SKM-1 (cell line): ENCODE data around the gene CACNA1E.
"Not testable (repeated sequence)": the region's sequence is repeated elsewhere in the genome, so short reads cannot be mapped to it uniquely, and the experiment has no call there.

Experiments used
- DNase-seq: peaks from one replicate; lab custom pipeline; 2025; ENCODE audit not compliant: unreplicated experiment; lab: John Stamatoyannopoulos, UW

The CACNA1E gene

GRCh38 chr1:181801617-181802016, 318.3 kb downstream of the CACNA1E start:
- DNase-seq = no peak

GRCh38 chr1:181802466-181802865, 319.1 kb downstream of the CACNA1E start:
- no peak for DNase-seq

- no peak for DNase-seq
Observed at GRCh38 chr1:181803421-181803820, 320.1 kb downstream of the CACNA1E start.

DNA sequence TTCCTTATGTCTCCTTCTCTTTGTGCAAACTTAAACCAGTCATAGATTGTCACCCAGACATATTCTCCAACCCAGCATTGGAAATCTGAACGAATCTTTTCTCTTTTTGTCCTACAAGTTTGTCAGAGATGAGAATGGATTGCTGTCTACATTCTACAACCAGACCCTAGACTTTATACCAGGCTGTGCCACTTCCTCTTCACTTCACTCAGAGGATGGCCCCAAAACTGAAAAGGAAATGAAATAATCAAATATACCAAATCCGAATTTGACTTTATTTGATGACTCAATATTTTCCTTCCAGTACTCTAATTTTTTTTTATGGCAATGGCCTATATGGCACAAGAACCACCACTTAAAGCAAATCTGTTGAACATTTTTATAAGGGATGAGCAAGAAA, 321.7 kb downstream of the CACNA1E start:
- no peak for DNase-seq

- no peak for DNase-seq
Observed at GRCh38 chr1:181806746-181807145, 323.4 kb downstream of the CACNA1E start.

DNA sequence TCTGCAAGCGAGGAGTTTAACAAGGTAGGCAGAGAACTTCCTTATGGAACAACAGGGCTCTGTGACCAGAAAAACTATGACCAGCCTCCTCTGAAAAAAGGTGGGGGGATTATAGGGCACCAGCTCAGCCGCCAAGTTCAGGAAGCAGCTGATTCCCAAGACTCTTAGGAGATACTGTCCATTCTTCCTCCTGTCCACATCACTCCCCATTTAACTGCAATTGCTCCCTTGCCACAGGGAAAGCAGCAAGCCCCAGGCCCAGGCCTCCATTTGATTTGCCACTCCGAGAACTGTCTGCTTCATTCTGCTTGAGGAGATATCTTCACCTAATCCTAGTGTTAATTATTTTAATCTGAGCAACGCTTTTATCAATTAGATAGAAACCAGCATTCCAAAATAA, 323.9 kb downstream of the CACNA1E start:
- no peak for DNase-seq

DNA sequence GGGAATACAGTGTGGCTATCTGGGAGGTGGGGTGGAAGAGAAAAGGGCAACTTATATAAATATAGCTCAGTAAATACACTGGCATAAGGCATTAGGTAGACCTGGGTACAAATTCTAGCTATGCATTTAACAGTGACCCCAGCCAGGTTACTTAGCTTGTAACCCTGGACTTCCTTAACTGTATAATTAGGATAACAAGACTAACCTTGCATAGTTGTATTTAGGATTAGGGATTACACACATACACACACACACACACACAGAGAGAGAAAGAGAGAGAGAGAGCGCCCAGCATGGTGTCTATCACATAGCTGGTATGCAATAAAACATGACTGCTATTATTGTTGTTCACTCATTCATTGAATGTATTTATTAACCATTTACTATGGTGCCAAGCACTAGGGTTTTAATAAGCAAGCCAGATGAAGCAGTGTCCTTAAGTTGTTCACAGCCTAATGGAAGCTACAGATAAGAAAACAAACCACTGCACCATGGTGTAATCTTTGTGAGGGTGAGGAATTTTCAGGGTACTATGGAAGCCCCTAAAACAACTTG, 326.8 kb downstream of the CACNA1E start:
- DNase-seq = no peak

DNA sequence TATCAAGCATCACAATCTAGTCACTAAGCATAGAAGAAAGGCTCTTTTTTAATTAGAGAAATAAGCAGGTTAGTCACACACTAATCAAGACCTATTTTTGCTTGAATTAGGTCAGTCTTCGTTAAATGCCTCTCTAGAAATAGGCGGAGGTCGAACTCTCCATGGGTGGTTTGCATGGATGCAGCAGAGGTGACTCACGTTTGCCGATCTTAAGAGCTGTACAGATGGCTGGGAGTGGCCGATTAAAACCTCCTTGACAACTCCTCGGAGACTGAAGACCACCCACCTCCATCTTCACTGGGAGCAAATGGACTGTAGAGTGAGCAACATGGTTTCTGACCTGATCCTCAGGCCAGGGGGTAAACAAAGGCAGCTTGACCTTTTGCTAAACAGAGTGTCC, 328.9 kb downstream of the CACNA1E start:
- no peak for DNase-seq

- DNase-seq = no peak
Observed at GRCh38 chr1:181813266-181813665, 329.9 kb downstream of the CACNA1E start.

DNA sequence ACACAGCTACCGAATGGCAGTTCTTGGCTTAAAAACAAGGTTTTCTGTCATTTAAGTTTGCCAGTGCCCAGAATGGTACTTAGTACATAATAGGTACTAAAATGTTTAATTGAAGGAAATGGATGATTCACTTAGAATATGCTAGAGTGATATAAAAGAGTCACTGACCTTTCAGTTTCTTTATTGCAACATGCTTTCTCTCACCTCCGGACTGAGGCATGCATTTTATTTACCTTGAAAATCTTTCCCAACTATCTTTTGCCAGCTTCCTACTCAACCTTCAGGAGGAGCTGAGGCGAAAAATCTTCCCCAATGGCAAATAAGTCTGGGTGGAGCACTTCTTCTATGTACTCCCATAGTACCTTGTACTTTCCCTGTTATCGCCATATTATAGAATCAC, 333.3 kb downstream of the CACNA1E start:
- DNase-seq = no peak

GRCh38 chr1:181817091-181817490, 333.8 kb downstream of the CACNA1E start:
- no peak for DNase-seq

DNA sequence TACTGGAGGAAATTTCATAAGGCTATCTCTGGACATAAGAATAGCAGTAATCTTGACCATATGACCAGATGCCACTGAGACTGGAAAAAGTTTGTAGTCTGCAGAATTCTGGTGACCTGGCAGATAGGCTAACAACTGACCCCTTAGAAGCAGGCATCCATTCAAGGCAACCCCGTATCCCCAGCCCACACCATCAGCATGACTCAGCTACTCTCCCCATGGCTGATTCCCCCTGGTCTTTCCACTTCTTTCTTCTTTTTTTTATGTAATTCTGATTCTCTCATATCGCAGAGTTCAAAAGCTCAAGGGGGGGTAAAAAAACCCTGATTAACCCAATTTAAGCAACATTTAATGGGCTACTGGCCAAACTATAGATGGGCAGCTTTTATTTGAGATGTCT, 335.1 kb downstream of the CACNA1E start:
- DNase-seq = no peak

- no peak for DNase-seq
Observed at GRCh38 chr1:181818943-181819342, 335.6 kb downstream of the CACNA1E start.

GRCh38 chr1:181821701-181822100, 338.4 kb downstream of the CACNA1E start:
- DNase-seq = no peak

GRCh38 chr1:181832173-181832880, 349.0 kb downstream of the CACNA1E start:
- DNase-seq = not testable (repeated sequence)

GRCh38 chr1:181846001-181846645, 362.8 kb downstream of the CACNA1E start:
- DNase-seq = no peak

- no peak for DNase-seq
Observed at GRCh38 chr1:181846681-181847080, 363.4 kb downstream of the CACNA1E start.

GRCh38 chr1:181849071-181849470, 365.8 kb downstream of the CACNA1E start:
- no peak for DNase-seq

- not testable (repeated sequence) for DNase-seq
Observed at GRCh38 chr1:181854212-181854611, 370.9 kb downstream of the CACNA1E start.

DNA sequence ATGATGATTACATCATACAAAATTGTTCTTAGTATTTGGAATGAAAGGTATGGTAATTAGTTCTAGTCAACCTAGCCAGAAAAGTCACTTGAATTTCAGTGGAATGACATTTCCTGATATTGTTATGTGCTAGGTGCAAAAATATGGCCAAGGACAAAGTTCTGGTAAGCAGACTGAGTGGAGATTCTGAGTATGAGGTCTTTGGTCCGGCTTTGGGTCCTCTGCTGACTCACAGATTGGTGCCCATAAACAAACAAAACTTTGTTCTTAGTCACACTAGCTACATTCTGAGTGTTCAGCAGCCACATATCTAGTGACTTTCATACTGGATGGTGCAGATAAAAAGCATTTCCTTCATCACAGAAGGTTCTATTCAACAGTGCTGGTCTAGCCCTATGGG, 372.1 kb downstream of the CACNA1E start:
- DNase-seq = no peak
